NCI-H69 (cell line): ENCODE results near the gene BFSP2.

Source experiments
- DNase-seq: peaks from one replicate; lab custom pipeline; 2025; lab: John Stamatoyannopoulos, UW

BFSP2 gene

DNA sequence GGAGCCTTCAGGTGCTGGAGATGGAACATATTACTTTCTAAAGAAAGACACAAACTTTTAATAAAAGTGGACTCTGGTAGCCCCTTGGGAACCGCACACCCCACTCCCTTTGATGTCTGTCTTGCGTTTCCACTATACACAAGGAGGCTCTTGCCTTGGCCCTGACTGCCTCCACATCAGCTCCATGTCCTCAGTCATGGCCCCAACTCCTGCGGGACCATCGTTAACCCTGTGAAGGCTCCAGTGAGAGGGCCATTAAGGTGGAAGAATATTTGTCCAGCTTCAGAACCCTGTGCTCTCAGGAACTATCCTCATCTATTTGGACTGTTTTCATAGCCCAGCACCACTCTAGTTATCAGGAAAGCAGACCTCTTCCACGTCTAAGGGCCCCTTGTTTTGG is 16.1 kb upstream of the BFSP2 start:
- no peak for DNase-seq

DNA sequence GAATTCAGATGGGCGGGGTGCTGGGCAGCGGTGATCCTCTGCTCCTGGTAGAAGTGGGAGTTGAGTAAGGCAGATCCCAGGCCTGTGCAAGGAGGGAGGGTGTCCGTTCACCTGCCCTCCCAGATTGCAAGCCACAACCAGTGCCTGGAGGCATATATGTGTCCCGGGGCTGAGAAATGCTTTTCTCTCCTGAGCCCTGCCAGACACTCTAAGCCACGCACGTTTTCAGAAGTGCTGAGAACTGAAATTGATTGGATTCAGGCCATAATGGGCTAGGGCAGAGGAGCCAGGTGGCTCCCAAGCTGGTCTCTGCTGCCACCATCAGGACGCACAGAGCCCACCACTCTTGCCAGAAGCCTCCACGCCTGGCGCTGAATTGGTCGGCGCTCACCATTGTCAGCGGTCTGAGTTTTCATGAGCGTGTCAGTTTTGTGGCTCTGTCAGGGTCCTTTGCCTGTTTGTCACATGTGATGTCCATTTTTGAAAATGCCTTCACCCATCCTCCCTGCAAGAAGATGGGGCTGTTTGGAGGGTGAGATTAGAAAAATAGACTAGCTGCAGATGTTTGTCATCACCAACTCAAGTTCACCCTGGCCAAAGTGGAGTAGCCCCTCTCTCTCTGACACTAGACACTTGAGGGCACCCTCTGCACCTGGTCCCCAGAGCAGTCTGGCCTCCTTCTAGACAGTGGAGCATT is 15.4 kb upstream of the BFSP2 start:
- DNase-seq = peak; percentile 71

DNA sequence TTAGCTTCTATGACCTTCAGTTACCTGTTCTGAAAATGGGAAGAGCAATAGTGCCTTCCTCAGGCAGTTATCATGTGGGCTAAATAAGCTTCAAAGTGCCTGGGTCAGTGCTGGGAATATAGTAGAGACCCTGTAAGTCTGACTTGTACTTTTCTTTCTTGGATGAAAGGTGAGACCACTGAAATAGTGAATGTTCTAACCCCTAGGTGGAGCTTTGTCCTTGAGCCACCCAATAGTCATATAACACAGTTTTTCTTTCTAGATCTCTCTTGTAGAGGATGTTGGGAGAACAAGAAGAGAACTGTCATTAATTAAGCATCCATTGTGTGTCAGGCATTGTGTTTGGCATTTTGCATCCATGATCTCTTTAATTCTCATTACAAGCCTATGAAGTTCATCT is 13.0 kb upstream of the BFSP2 start:
- DNase-seq = no peak

DNA sequence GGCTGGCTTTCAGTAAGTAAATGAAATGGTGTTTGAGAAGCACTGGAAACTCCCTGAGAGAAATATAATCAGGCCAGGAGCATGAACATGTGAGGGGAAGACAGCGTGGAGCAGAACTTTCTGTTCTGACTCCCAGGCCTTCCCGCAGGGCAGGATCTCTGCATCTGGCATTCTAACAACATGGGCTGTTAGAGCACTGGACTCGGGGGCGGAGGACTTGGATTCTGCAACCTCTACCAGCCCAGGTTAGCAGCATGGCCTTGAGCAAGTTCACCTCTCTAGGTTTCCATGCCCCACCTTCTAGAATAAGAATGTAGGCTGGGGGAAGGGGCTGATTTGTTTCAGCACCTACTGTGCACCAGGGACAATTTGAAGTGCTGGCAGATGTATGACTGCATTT is 12.5 kb upstream of the BFSP2 start:
- DNase-seq = no peak

DNA sequence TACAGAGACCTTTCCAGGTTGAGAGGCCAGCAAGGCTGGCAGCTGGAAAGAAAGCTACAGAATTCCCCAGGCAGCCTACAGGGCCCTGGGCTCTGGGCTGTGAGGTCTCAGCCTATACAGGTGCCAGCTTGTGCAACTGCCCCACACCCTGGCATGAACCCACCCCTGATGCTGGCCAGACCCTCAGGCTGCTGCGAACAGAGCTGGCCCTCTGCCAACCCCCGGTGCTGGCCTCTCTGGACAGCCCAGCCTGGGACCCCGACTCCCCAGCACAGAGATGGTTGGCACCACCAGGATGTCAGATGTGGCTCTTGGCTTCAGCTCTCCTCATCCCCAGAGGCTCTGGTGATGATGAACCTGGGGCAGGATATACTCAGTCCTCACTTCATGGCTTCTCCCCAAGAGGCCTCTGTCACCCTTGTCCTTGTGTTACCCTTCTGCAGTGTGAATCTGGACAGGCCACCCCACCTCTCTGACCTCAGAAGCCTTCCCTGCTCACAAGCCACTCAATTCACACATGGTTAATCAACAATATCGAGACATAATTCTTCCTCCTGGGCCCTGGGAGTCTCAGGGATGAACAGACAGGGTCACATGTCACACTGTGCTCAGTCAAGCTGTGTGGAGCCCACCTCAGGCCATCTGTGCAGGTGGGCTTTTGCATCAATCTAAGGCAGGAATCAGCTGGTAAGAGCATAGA is 11.0 kb upstream of the BFSP2 start:
- no peak for DNase-seq

DNA sequence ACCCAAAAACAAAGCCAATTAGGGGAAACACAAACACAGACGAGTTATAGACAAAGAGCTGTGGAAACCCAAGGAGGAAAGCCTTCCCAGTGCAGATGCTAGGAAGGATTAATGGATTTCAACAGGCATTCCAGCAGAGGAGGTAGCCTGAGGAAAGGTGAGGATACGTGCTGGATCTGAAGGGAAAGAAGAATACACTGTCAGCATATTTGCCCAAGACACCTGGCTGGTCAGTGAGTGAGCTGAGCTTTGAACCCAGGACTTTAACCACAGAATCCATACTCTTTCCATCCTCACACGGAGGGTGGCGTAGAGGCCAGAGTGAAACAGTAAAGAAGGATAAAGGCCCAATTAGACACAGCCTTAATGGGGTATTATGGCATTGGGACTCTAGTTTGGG is 9.1 kb upstream of the BFSP2 start:
- DNase-seq = no peak

DNA sequence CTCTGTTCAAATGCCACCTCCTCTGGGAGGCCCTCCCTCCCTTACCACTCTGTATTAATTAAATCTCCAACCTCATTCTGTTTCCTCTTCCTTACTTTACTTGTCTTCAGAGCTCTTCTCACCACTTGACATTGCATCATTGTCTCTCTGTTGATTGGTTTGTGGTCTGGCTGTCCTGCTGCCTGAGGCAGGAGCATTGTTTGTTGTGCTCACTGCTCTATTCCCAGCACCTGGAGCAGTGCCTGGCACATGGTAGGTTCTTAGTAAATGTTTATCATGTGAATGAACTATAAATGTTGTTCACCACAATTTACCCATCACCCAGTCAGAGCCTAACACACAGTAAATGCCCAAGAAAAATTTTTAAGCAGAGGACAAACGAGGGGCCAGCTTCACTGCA is 6.7 kb upstream of the BFSP2 start:
- no peak for DNase-seq

DNA sequence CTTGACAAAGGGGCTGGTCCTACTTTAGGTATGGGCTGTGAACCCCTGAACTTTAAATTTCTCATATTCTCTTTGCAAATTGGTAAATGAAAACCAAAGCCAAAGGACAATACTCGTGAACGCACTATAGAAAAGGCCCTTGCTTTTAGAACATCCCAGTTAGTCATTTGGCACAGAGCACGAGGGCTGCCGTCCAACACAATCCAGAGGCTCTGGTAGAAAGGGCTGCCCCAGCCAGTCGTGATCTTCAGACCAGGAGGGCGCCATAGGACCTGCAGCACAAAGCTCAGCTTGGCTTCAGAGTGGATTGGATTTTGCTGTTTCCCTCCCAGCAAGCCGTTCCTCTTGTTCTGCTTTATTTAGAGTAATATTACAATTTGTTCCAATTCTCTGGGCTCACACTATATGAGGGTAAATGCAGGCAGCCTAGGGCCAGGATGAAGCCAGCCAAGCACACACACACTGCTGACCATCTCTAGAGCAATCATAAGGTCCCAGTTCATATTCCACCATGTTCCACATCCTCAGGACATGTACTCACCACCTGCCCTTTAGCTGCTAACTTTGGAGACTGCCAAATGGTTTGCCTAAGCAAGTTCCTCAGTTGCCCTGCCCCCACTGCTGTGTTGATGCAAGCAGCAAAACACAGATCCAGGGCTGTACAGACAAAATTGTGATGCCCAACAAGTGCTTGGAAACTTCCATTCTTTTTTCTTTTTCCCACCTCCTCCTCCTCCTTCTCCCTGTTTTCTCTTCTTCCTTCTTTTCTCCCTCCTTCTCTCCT is 6.0 kb upstream of the BFSP2 start:
- DNase-seq = no peak

DNA sequence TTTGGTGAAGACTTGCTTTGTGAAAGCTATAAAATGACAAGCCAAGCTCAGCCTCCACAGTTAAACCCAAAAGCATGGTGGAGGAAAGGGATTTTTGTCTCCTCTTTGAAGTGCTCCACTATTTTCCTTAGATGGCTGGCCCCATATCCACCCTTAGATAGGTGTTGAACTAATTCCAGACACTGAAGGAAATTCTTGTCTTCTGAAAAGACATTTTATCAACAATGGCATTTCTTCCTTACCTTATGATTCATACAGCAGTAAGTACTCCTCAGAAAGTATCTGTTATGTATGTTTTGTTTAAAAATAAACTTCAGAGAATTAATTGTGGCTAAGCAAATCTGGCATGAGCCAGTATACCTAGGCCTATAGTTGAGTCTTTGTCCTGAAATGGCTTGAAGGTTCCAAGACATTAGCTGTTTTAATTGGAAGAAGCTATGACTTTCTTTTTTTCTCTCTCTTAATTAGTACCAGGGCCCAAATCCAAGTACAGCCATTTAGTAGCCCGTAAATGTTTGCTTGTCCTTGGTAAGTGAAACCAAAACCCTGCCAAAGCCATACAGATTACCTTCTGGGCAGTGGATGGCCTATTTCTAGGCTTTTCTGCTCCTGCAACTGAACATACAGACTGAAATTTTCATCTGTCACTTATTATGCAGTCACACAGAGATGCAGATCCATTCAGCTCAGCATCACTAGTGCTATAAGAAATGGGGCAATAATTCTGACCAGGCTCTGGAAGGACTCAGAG is 5.1 kb upstream of the BFSP2 start:
- DNase-seq = no peak

DNA sequence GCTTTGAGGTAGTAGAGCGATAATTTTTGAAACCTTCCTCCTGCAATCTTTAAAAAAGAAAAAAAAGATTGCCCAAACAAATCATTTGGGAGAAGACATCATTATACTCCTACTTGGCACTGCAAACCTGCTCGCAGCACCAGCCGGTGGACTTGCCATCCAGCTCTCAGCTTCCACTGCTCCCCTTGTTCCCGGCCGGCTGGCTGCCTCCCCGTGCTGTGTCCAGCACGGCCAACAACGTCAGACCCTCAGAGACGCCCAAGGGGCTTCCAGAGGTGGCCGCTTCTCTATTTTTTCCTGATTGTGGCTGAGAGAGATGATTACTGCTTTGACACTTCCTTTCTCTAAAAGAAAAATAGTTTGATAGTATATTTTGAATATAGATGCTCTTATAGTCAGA is 3.0 kb upstream of the BFSP2 start:
- no peak for DNase-seq

DNA sequence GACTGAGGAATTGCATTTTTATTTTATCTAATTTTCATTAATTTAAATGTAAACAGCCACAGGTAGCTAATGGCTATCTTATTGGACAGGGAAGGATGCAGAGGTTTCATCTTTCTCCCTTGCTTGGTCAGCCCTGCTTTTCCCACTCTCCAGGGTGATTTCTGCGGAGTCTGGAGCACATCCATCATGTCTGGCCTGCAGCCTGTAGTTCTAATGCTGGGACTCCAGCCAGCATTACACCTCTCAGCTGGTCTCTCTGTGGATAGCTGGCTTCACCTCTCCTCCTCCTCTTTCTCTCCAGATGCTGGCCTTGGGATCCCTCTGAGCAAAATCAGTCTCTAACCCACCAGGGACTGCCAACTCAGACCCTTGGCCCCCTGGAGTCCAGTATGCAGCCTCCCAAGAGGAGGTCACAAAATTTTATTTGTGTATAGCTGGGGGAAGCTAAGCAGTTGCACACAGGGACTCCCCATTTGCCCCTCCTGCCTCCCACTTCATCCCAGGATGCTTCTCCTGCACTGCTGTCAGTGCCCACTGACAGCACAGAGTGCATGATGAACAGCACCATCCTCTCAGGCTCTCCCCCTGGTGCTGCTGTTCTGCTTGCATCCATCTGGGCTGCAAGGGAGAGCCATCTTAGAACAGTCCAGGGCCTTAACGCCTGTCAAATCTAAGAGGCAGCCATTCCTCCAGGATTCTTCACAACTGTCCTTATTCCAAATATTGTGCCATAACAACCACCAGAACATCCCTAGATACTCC is 1.7 kb downstream of the BFSP2 start:
- DNase-seq = peak; percentile 11

DNA sequence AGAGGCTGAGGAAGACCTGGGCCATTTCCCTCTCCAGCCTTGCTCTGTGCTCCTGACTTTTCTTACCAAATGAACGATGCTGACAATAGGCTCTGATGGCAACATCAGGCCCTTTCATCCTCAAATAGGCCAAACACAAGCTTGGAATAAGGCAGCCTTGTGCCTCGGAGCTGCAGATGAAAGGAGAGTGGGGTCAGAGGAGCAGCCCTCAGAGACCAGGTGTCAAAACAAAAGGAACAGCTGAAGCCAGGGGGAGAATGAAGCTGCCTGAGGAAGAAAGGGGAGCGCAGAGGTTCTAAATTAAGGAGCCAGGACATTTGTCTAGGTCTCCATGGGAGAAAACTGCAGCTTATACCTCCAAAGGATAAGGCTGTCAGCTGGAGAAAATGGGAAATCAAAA is 5.1 kb downstream of the BFSP2 start:
- peak; percentile 25 for DNase-seq

DNA sequence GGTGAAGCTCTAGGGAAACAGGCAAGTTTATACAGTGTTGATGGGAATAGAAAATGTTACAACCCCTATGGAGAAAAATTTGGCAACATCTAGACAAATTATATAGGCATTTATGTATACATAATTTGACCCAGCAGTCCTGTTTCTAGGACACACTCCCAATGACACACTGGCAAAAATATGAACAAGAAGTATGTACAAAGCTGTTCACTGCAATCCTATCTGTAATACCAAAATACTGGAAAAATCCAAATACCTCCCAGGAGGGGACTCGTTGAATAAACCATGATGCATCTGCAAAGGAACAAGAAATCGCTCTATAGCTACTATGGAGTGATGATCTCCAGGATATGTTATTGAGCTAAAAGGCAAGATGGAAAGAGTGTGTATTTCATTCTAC is 8.5 kb downstream of the BFSP2 start:
- no peak for DNase-seq

DNA sequence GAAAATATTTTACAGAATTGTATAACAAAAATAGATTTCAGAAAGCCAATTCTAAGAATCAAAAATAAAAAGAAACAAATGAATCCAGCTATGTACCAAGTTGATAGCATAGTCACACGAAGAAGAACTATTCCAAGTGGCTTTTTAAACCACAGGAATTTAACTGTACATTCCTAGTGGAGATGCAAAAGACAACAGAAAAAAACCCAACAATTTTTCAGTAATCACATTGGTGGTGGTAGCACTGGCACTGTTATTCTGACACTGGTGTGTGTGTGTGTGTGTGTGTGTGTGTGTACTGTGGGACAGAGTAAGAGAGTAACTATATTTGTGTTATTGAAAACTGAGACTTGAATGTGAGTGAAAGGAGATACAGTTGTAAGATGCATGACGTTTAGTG is 9.1 kb downstream of the BFSP2 start:
- no peak for DNase-seq

DNA sequence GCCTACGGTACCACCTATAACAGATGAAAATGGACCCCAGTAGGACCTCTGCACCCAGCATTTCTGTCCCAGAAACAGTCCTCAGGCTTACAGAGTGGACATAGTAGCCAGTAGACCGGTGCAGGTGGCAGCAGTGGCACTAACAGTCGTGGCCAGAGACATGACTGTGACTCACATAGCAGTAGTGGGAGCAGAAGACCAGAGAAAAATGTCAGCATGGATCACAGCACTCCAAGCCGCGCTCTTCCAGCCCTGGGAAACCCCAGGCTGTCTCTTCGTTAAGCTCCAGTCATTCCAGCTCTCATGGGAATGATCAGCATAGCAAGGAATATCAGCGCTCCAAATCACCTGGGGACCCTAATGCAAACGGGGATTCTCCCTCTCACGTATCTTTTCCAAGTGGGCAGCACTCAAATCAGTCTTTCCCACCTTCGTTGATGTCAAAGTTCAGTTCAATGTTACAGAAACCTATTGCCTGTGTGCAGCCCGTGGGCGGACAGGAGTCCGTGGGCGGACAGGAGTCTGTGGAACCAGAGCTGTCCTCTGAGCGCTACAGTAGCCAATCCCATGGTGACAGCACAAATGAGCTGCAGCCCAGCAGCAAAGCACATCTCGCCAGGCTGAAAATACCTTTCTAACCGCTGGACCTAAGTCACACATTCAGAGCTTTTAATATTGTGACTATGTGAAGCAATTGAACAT is 10.5 kb downstream of the BFSP2 start:
- DNase-seq = peak; percentile 34

DNA sequence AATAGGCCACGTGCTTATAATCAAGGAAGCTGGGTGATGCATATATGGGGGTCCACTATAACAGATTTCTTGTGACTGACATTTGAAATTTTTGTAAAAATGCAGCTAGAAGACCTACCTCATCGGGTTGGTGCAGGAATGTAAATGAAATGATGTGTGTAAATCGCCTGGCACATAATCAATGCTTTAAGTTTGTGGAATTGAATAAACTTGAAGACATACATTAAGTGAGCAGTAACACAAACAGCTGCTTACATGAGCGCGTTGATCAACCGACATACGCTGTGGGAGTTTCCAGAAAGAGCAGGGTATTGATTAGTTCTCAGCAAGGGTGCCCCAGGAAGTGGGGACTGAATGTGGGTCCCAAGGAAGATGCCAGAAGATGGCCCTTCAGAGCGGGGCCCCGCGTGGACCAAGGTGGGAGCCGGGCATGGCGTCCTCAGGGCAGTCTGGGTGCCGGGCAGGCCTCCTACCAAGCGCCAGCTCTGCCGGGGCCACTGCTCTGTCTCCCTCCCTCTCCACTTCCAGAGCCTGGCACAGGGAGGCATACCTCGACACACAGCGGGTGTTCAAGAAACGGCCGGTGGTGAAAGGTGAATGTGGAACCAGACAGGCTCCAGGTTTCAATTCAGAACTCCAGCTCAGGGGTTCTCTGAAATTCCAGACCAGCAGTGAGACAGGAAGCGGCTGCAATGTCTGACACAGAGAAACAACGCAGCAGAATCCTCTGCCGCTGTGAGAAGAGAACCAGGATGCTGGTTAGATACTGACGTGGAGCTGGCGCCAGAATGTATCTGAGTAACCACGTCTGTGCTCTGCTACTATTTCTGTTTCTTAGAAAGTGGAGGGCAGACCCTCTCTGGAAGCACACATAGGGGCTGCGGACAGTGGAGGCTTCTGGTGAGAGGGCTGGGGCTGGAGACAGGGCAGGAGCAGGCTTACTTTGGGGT is 12.6 kb downstream of the BFSP2 start:
- DNase-seq = peak; percentile 67

DNA sequence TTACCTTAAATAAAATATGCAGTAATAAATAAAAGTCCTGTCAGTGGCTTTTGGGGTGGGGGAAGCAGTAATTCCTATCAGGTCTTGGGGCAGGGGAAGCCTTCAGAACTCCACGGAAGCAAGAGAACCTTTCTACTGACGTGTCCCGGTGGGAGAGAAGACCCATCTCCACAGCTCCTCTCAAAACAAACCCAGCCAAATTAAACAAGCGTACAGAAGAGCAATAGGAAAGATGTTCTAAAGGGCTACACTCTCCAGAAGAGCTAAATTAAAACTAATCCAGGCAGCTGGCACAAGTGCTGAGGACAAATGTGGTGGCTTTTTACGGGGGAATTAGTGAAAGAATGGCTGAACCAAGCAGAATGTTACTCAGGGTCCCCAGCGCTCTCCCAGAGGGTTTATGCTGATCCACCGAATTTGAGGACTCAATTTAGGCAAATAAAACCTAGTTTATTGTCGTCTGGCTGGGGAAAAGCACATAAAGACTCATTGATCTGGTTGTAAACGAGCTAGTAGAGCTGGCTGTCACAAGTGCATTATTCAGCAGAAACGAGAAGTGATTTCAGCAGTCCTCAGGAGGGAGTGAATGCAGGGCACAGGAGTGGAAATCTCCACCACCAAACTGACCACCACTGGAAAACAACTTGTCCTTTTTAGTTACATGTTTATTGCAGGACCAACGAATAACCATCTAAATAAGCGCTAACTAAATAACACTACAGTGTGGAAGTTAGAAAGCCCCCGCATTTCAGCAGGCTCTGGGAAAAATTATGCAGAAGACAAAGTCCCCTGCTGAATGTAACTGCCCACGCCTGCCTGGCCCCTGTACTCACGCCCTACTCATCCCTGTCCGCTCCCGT is 13.5 kb downstream of the BFSP2 start:
- peak; percentile 61 for DNase-seq

DNA sequence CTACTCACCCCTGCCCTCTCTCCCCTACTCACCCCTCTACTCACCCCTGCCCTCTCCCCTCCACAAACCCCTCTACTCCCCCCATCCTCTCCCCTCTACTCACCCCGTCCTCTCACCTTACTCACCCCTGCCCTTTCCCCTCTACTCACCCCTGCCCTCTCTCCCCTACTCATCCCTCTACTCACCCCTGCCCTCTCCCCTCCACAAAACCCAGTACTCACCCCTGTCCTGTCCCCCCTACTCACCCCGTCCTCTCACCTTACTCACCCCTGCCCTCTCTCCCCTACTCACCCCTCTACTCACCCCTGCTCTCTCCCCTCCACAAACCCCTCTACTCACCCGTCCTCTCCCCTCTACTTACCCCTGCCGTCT is 14.2 kb downstream of the BFSP2 start:
- no peak for DNase-seq

DNA sequence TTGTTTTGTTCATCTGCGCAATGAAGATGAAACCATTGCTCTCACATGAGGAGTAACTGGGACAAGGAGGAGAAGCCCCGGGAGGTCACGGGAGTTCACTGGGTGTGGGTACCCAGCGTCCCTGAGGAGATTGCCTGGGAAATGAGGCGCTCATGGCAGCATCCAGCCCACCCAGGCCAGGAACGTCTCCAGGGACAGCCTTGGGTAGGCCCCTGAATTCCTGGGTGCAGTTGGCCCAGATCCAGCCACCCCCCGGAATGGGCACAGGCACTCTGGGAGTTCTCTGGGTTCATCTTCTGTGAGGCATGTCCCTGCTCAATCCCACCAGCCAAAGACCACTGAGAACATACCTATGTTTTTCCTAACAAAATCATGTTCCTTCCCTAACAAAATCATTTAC is 18.5 kb downstream of the BFSP2 start:
- DNase-seq = no peak
